Large intestine (tissue), 3 donors: Measurements from ENCODE around the gene MAN1C1. TPM values are rescaled to one million over a fixed set of nuclear protein-coding genes. Genes with fewer than 3 reads are reported as not detected.

Experiments
- DNase-seq, 2 donors: peaks; one replicate each; pipeline versions ENCODE4 v3.0.0 to v3.0.0-alpha.2; 2013
- H3K27ac ChIP-seq: one replicate; pipeline ENCODE4 v1.5.1; 2013; ENCODE audit warnings: low read length
- H3K27me3 ChIP-seq: 2 replicates; pipeline ENCODE4 v1.6.1; 2013; ENCODE audit warnings: low read length; ENCODE audit not compliant: control insufficient read depth, insufficient read depth
- H3K36me3 ChIP-seq: 2 replicates; pipeline ENCODE4 v1.6.1; 2013; ENCODE audit warnings: low read length; ENCODE audit not compliant: control insufficient read depth, insufficient read depth
- H3K4me1 ChIP-seq: one replicate; pipeline ENCODE4 v1.6.1; 2013; ENCODE audit warnings: low read length; ENCODE audit not compliant: control insufficient read depth, insufficient read depth
- H3K4me3 ChIP-seq: one replicate; pipeline ENCODE4 v1.5.1; 2013; ENCODE audit warnings: low read length
- H3K9me3 ChIP-seq: one replicate; pipeline ENCODE4 v1.6.1; 2013; ENCODE audit warnings: mild to moderate bottlenecking, low read depth, low read length, moderate library complexity; ENCODE audit not compliant: control insufficient read depth
- WGBS: methylation state at CpG from one replicate; pipeline ENCODE4 v1.1.5; 2013; ENCODE audit warnings: low lambda C conversion rate; ENCODE audit not compliant: insufficient coverage; 5-methylcytosine and 5-hydroxymethylcytosine counted together
- polyA plus RNA-seq: library from polyadenylated mRNA; unstranded; fragments of 120-200 nt; gene quantifications from one replicate; pipeline ENCODE4 v1.2.1, GENCODE V29; 2013

The MAN1C1 gene
- polyA plus RNA-seq, 1 donor, result 21.2 TPM

DNA sequence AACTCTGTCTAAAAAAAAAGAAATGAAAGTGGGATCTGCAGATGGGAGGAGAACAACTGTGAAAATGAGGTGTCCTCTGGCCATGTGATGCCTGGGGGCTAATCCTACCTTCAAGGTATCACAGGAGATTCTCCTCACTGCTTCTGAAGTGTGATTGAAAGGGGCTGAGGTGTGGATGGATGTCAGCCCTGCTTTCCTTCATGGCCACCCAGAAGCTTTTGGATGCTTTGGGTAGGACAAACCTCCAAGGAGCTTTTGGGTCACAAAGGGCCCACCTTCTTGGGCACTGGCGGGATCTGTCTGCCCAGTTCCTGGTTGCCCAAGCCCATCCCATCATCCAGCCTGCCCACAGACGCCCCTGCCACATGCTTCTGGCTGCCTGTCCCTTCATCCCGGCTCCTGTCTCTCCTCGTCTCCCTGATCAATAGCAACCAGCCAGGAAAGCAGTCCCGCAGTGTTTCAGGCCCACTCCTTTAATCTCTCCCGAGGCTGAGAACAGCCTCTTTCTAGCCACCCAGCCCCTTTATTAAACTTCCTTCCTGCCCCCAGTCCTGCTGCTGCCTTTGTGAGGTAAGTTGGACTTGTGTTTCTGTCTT lies 87.2 kb downstream of the MAN1C1 start:
- no CpG with 5 or more reads among the region's 6 CpGs for WGBS
- Histone ChIP-seq H3K9me3 (no peaks in the 10 kb centered on the region), H3K36me3 (no peaks in the 10 kb centered on the region), H3K4me1 (peaks cover 7% of the 10 kb centered on the region), H3K4me3 (no peak overlapping the region), H3K27ac (no peak overlapping the region), H3K27me3 (no peaks in the 10 kb centered on the region)
- no peak for DNase-seq

DNA sequence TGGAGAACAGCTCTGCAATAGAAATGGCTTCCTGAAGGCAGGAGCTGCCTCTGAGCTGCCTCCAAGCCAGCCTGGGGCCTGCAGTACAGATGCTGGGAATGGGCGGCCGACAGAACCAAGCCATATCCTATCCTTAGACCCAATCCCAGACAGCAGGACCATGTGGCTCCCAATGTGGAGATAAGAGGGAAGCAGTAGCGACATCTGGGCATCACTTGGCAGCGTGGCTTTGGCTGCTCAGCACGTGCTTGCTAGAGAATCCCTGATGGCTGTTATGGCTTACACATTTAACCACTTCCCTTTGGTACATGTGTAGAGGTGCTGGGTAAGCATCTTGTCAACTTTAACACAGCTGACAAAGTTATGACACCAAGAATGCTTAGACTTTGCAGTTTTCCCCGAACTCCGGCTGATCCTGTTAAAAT lies 87.7 kb downstream of the MAN1C1 start:
- Histone ChIP-seq H3K9me3 (no peaks in the 10 kb centered on the region), H3K27ac (no peak overlapping the region), H3K27me3 (no peaks in the 10 kb centered on the region), H3K36me3 (no peaks in the 10 kb centered on the region), H3K4me3 (no peak overlapping the region), H3K4me1 (peaks cover 7% of the 10 kb centered on the region)
- no CpG with 5 or more reads among the region's 7 CpGs for WGBS
- no peak for DNase-seq

DNA sequence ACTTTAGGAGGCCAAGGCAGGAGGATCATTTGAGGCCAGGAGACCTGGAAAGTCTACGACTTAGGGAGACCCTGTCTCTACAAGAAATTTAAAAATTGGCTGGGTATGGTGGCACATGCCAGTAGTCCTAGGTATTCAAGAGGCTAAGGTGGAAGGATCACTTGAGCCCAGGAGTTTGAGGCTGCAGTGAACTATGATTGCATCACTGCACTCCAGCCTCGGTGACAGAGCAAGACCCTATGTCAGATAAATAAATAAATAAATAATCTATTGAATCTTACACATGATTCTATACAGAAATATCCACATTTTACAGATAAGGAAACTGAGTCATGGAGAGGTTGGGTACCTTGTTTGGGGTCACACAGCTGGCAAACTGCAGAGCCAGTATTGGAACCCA lies 89.1 kb downstream of the MAN1C1 start:
- H3K27ac ChIP-seq, result no peak overlapping the region
- no peak overlapping the region for H3K4me3 ChIP-seq
- DNase-seq, result no peak
- H3K9me3 ChIP-seq, result no peaks in the 10 kb centered on the region
- no peaks in the 10 kb centered on the region for H3K27me3 ChIP-seq
- peaks cover 3% of the 10 kb centered on the region for H3K4me1 ChIP-seq
- WGBS, result no CpG with 5 or more reads among the region's 2 CpGs
- no peaks in the 10 kb centered on the region for H3K36me3 ChIP-seq

DNA sequence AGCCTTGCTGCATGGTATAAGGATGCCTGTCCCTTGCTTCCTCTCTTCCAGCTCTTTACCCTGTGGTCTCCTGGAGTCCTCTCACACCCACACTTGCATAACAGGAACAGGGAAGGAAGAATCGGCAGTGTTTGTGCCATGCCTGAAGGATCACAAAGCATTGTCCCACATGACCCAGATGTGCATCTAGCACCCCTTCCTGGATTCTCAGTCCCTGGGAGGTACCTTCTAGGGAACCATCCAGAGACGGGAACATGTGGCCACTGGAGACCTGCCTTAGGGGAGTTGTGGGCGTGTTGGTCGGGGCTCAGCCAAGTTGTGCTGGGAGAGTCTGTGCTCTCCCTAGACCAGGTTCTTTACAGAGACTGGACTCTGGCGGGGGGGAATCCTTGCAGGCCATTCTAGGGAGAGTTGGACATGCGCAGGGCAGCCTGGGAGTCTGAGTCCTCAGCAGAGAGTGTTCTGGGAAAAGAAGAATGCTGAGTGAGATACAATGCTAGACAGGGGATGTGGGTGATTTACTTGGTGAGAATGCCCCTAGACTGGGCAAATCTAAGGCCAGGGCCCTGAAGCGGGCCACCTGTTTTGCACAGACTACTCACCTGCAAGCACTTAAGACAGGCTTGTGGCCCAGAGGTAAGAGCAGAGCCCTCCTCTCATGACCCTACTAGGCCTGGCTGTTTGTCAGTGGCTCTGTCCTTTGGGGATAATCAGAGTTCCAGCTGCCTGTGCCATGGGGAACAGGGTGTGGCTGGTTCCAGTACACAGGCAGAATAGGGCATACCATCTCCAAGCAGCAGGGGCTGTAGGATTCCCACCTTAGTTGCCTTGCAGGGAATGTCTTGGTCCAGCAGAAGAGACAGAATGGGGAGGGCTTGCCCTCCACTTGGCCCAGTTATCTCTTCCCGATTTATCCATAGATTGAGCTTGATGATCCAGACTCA lies 89.8 kb downstream of the MAN1C1 start:
- H3K4me1 ChIP-seq, result no peaks in the 10 kb centered on the region
- WGBS, result 80% methylated on average over 1 of the region's 8 CpGs
- no peaks in the 10 kb centered on the region for H3K36me3 ChIP-seq
- no peaks in the 10 kb centered on the region for H3K27me3 ChIP-seq
- DNase-seq, result no peak
- H3K4me3 ChIP-seq, result no peak overlapping the region
- no peaks in the 10 kb centered on the region for H3K9me3 ChIP-seq
- no peak overlapping the region for H3K27ac ChIP-seq

DNA sequence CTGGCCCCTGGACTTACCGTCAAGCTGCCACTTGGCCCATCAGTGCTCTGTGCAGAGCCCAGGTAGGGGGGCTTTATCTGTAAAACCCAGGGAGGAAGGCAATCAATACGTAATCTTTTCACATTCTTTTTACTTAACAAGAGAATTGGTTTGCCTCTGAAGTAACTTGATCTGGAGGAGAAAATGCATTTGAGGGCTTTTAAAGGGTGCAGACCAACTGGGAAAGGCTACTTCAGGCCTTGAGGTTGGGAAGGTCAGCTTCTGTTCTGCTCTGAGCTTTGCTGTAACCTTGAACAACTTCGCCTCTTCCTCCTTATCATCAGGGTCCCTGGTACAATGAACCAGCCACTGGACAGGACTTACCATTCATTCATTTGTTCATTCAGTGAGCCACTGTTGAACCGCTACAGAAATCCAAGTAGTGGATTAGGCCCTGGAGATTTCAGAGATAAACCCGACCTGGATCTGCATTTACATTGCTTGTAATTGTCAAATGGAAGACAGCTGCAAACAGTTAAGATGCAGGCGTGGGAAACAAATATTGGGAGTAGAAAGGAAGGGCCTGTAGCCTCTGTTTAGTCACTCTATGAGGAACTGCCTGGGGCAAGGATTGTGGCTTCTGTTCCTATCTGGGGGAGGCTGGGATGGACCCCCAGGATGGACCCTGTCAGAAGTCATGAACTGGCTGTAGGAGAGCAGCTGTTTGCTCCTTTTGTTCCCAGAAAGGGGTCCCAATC lies 90.9 kb downstream of the MAN1C1 start:
- Histone ChIP-seq H3K36me3 (no peaks in the 10 kb centered on the region), H3K27ac (no peak overlapping the region), H3K4me3 (no peak overlapping the region), H3K27me3 (no peaks in the 10 kb centered on the region), H3K4me1 (no peaks in the 10 kb centered on the region), H3K9me3 (no peaks in the 10 kb centered on the region)
- no peak for DNase-seq
- WGBS, result no CpG with 5 or more reads among the region's 6 CpGs

DNA sequence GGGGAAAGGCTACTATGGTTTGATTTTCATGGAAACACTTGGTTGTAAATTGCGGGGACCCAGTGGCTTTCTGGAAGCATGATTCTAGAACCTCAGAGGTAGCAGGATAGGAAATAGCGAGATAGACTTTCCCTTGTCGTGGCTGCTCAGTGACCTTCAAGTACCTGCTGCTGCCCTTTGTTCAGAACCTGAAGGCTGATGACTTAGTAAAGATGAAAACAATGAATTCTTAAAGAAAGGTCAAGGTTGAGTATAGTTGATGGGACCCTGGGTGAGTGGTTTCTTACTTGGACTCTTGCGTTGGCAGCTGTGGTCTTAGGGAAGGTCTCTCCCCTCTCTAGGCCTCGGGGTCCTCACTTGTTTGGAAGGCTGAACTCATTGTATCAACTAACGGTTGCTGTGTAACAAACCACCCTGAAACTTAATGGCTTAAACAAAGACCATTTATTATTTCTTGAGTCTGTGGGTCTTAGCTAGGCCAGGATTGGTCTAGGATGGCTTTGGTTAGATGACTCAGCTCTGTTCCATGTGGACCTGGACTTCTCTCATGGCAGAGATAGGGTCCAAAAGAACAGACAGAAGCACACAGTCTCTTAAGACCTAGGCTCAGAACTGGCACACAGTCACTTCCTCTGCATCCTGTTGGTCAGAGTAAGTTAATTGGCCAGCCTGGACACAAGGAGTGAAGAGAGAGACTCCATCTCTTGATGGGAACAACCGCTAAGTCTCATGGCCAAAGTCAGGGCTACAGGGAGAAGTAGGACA lies 94.2 kb downstream of the MAN1C1 start:
- H3K27me3 ChIP-seq, result no peaks in the 10 kb centered on the region
- no peaks in the 10 kb centered on the region for H3K9me3 ChIP-seq
- no peak for DNase-seq
- no peaks in the 10 kb centered on the region for H3K4me1 ChIP-seq
- H3K27ac ChIP-seq, result no peak overlapping the region
- H3K4me3 ChIP-seq, result no peak overlapping the region
- no peaks in the 10 kb centered on the region for H3K36me3 ChIP-seq
- no CpG with 5 or more reads among the region's 7 CpGs for WGBS

DNA sequence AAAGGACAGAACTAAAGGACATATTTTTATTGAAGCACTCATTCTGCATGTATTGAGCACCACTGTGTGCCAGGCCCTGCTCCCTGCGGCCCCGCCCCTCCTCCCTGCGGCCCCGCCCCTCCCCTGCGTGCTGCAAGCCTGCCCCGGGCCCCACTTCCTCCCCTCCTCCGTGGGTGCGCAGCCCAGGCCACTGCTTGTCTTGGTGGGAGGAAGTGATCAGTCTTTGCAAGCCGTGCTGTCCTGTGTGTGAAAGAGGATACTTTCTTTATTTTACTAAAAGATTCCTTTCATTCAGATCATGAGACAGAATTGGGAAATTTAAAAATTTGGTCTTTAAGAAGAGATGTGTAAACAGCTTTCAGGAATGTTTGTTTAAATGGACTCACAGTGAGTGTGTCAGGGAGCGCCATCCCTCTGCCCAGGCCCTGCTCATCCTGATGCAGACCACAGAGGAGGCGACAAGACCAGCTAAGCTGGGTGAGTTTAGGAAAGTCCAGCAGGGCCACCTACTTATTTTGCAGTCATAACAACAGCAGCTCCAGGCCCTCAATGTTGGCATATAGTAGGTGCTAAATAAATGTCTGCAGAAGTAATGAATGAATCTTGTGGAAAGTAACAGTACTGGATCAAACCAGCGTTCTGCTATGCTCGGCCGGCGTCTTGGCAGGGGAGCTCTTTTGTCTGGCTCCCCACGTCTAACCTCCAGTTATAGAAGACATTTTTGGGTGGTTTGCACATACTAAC lies 95.1 kb downstream of the MAN1C1 start:
- no peak overlapping the region for H3K4me3 ChIP-seq
- H3K4me1 ChIP-seq, result no peaks in the 10 kb centered on the region
- H3K9me3 ChIP-seq, result no peaks in the 10 kb centered on the region
- H3K27ac ChIP-seq, result no peak overlapping the region
- no peaks in the 10 kb centered on the region for H3K27me3 ChIP-seq
- no peaks in the 10 kb centered on the region for H3K36me3 ChIP-seq
- WGBS, result no CpG with 5 or more reads among the region's 16 CpGs
- no peak for DNase-seq

DNA sequence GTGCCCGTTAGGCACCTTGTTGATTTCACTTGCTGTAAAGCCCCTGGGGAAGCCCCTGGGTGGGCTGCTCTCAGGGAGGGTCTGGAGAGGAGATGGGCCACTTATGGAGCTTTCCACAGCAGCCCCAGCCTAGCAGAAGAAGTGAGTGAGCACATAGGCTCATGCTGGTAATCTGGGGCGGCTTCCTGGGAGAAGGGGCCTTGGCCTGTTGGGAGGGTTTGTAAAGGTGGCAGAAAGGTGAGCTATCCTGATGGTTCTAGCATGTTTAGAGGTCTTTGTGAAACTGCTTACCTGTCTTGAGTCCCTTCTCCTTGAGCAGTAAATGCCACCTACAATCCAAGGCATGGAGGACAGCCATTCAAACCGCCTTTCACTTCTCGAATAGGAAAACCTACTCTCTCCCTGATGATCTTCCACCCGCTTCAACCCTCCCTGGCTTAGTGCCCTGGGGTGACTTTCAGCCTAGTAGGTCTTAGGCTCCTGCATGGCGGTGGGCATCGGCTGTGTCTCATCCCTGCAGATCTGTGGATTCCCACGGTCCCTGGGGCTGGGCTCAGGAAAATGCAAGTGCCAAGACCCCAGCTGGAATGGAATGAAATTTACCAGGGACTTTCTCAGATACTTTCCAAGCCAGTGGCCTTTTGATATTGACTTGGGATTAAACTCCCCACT lies 95.8 kb downstream of the MAN1C1 start:
- H3K27ac ChIP-seq, result no peak overlapping the region
- no peaks in the 10 kb centered on the region for H3K9me3 ChIP-seq
- DNase-seq, result no peak
- H3K4me1 ChIP-seq, result no peaks in the 10 kb centered on the region
- H3K4me3 ChIP-seq, result no peak overlapping the region
- no peaks in the 10 kb centered on the region for H3K36me3 ChIP-seq
- no CpG with 5 or more reads among the region's 8 CpGs for WGBS
- H3K27me3 ChIP-seq, result no peaks in the 10 kb centered on the region

DNA sequence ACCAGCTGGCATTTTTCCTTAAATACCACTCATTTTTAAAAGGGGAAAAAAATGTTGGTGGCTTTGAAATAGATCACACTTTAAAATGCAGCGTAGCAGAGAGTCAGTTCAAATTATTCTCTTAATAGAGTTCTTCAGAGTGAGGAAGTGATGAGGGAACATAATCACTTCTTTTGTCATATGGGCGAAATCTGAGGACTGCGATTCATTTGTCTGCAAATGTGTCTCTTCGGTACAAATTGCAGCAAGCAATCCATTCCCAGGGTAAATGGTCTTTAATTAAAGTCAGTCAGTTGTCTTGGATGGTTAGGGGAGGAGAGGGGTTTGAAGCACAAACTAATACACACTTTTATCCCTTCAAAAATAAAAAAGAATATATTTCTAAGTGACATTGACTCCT lies 97.4 kb downstream of the MAN1C1 start:
- WGBS, result no CpG with 5 or more reads among the region's 4 CpGs
- Histone ChIP-seq H3K36me3 (no peaks in the 10 kb centered on the region), H3K4me3 (no peak overlapping the region), H3K9me3 (no peaks in the 10 kb centered on the region), H3K27ac (no peak overlapping the region), H3K27me3 (no peaks in the 10 kb centered on the region), H3K4me1 (no peaks in the 10 kb centered on the region)
- no peak for DNase-seq
